Memory B cell (primary cell): Measurements from ENCODE around the gene ALOX12.

Experiments used
- ATAC-seq: fragments of 150-1000 bp; cut with Tn5 transposase; 2 replicates; pipeline ENCODE4 v1.10.0; 2021; ENCODE audit warnings: low read depth, mild to moderate bottlenecking, moderate library complexity
- DNase-seq, 2 donors: peaks; one replicate each; pipeline ENCODE4 v3.0.0; 2022; ENCODE audit warnings: low spot score in 2 of 2
- H3K27ac Mint-ChIP-seq: one replicate; pipeline ENCODE4 v1.8.0; 2022; ENCODE audit warnings: mild to moderate bottlenecking, moderate library complexity, mixed read lengths
- H3K27me3 Mint-ChIP-seq: one replicate; pipeline ENCODE4 v1.8.0; 2022; ENCODE audit warnings: mixed read lengths
- H3K36me3 Mint-ChIP-seq: one replicate; pipeline ENCODE4 v1.8.0; 2022; ENCODE audit warnings: mild to moderate bottlenecking, mixed read lengths
- H3K4me1 Mint-ChIP-seq: one replicate; pipeline ENCODE4 v1.8.0; 2022; ENCODE audit warnings: mixed read lengths
- H3K4me3 Mint-ChIP-seq: one replicate; pipeline ENCODE4 v1.8.0; 2022; ENCODE audit warnings: mild to moderate bottlenecking, moderate library complexity, mixed read lengths
- H3K9me3 Mint-ChIP-seq: one replicate; pipeline ENCODE4 v1.8.0; 2022; ENCODE audit warnings: mixed read lengths

ALOX12 gene

DNA sequence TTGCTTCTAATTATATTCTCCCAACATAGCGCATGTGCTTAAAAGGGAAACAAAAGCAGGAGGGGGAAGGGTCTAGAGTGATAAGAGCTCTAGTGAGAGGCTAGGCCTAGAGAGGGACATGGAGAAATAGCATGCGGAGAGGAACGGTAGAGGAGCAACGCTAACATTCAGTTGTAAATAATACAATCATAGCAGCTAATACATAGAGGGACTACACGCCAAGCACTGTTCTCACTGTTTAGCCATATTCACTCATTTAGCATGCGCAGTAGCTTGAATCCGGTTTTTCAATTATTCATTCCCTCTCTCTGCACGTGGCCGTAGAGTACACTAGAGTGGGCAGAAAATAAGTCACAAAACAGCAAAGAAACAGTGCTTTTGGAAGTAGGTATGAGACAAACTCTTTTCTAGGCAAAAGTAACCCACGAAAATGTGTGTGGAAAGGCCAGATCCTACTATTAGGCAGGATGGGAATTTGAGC is 1.7 kb upstream of the ALOX12 start:
- Mint-ChIP-seq H3K4me3 (no peak overlapping the region), H3K9me3 (no peaks in the 10 kb centered on the region), H3K36me3 (peaks cover 17% of the 10 kb centered on the region), H3K27me3 (no peaks in the 10 kb centered on the region), H3K4me1 (peaks cover 3% of the 10 kb centered on the region), H3K27ac (peak overlapping the region; percentile 14)
- DNase-seq (no peak), ATAC-seq (no peak)

DNA sequence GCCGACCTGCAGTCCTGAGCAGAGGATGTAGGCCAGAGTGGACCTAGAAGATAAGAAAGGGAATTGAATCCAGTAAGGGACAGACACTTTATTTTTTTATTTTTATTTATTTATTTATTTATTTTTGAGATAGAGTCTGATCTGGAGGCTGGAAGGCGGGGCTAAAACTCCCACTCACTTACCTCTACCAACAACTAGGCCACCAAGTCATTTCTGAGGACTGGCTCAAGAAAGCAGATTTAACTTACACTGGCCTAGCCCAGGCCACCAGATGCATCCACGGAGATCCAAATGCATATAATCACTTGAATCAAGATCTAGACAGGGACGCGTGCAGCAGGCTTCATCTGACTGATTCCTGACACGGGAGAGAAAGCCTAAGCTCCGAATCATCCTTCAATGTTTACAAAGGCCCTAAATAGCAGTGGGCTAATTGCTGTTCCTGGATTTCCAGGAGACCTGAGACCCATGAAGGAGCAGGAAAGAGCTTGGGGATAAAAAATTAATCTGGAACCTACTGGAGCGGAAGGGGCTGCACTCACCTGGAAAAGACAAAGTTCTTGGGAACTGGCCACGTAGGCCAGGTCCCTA is 1.1 kb upstream of the ALOX12 start:
- H3K9me3 Mint-ChIP-seq: no peaks in the 10 kb centered on the region
- peaks cover 3% of the 10 kb centered on the region for H3K4me1 Mint-ChIP-seq
- H3K4me3 Mint-ChIP-seq: no peak overlapping the region
- H3K36me3 Mint-ChIP-seq: peaks cover 23% of the 10 kb centered on the region
- no peak overlapping the region for H3K27ac Mint-ChIP-seq
- no peak for ATAC-seq
- no peaks in the 10 kb centered on the region for H3K27me3 Mint-ChIP-seq
- no peak for DNase-seq

DNA sequence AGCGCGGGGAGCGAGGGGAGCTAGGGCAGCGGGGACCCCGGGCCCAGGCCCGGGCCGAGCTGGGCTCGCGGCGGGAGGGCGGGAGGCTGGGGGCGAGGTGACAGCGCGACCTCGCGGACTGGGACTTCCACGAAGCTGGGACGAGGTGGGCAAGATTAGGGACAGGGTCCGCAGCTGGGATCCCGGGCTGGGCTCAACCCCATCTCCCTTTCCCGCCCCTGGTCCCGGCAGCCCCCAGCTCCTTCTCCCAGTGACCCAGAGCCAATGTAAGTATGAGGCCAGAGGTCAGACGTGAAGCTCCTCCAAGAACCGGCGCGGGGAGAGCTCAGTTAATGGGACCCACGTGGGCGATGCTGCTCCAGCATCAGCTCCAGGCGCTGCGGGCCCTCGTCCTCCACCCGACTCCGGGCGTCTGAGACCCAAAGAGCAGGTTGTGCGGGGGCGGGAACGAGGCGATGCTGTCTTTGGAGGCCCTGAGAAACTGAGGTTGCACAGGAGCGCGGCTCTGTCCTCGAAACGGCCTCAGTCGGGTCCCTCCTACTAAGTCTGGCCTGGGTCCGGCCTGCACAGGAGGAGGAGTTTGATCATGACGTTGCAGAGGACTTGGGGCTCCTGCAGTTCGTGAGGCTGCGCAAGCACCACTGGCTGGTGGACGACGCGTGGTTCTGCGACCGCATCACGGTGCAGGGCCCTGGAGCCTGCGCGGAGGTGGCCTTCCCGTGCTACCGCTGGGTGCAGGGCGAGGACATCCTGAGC is 585 bp downstream of the ALOX12 start:
- Mint-ChIP-seq H3K4me3 (no peak overlapping the region), H3K36me3 (peaks cover 32% of the 10 kb centered on the region), H3K27me3 (no peaks in the 10 kb centered on the region), H3K9me3 (no peaks in the 10 kb centered on the region), H3K4me1 (peaks cover 3% of the 10 kb centered on the region), H3K27ac (no peak overlapping the region)
- ATAC-seq (no peak), DNase-seq (no peak)

DNA sequence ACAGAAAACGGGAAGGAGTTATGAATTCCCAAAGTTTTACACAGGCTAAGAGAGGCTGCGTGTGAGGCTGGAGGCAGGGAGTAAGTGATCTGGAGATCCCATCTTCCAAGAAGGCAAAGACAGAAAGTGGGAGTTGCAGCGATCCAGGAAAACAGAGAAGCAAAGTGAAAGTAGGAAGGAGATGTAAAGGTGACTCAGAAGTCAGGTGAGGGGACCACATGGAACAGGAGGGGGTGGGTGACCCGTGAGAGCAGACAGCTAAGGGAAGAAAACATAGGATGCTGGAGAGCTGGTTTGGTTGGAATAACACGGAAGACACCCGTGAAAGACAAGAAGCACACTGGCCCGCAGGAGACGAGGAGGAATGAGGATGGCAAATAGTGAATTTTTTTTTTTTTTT is 1.3 kb downstream of the ALOX12 start:
- ATAC-seq (no peak), DNase-seq (no peak)
- Mint-ChIP-seq H3K4me1 (peaks cover 7% of the 10 kb centered on the region), H3K27me3 (no peaks in the 10 kb centered on the region), H3K36me3 (peaks cover 37% of the 10 kb centered on the region), H3K27ac (no peak overlapping the region), H3K4me3 (no peak overlapping the region), H3K9me3 (no peaks in the 10 kb centered on the region)

DNA sequence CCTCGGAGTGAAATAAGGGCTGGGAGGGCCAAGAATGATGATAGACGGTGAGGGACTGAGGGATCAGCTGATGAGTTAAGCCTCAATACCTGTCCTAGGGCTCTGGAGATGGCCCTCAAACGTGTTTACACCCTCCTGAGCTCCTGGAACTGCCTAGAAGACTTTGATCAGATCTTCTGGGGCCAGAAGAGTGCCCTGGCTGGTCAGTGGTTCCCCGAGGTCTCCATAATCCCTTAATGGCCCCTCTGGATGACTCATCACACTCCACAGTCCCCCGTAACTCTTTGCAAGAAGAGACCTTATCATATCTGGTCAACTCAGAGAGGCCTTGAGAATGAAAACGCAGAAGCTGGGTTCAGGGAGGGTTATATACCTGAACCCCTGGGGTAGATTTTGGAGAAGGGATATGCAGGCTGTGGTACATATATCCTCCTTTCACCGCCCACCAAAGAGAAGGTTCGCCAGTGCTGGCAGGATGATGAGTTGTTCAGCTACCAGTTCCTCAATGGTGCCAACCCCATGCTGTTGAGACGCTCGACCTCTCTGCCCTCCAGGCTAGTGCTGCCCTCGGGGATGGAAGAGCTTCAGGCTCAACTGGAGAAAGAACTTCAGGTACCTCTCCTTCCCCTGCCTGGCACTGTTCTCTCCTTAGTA is 3.1 kb downstream of the ALOX12 start:
- Mint-ChIP-seq H3K36me3 (peaks cover 44% of the 10 kb centered on the region), H3K27ac (no peak overlapping the region), H3K9me3 (no peaks in the 10 kb centered on the region), H3K27me3 (no peaks in the 10 kb centered on the region), H3K4me1 (peaks cover 7% of the 10 kb centered on the region), H3K4me3 (no peak overlapping the region)
- DNase-seq: no peak
- no peak for ATAC-seq

GRCh38 chr17:7001318-7001961 is 5.6 kb downstream of the ALOX12 start:
- Mint-ChIP-seq H3K4me1 (peaks cover 9% of the 10 kb centered on the region), H3K27me3 (no peaks in the 10 kb centered on the region), H3K36me3 (peaks cover 42% of the 10 kb centered on the region), H3K27ac (no peak overlapping the region), H3K9me3 (no peaks in the 10 kb centered on the region), H3K4me3 (no peak overlapping the region)
- DNase-seq (no peak), ATAC-seq (no peak)

DNA sequence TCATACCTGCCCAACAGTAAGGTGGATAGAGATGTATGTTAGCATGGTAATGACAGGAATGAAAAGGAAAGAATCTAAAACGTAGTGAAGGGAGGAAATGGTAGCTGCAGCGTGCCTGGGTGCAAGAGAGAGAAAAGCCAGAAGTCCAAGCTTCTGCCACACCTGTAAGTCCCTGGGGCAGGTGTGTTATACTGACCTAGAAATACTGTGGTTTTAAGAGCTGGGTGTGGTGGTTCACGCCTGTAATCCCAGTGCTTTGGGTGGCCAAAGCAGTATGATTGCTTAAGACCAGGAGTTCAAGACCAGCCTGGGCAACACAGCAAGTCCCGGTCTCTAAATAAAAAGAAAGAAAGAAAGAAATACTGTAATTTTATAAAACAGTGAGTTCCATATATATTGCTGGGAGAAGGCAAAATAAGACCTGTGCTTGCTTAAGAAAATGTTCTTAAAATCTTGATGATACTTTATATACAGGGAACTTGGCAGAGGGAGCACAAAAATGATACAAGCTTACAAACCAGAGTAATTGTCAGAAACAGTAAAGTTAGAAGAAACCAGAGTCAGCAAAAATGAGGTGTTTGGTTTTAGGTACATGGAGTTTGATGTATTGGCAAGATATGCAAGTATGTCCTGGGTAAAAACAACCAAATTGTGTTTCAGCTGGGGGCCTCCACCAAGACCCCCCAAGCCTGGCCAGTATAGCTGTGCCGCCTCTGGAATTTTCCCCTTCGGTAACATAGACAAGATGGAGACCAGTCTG is 6.6 kb downstream of the ALOX12 start:
- Mint-ChIP-seq H3K27me3 (no peaks in the 10 kb centered on the region), H3K9me3 (no peaks in the 10 kb centered on the region), H3K4me1 (peaks cover 16% of the 10 kb centered on the region), H3K4me3 (no peak overlapping the region), H3K36me3 (peaks cover 36% of the 10 kb centered on the region), H3K27ac (no peak overlapping the region)
- no peak for ATAC-seq
- no peak for DNase-seq

GRCh38 chr17:7003745-7004144 is 7.9 kb downstream of the ALOX12 start:
- H3K27ac Mint-ChIP-seq: no peak overlapping the region
- peaks cover 14% of the 10 kb centered on the region for H3K4me1 Mint-ChIP-seq
- no peaks in the 10 kb centered on the region for H3K9me3 Mint-ChIP-seq
- ATAC-seq: no peak
- no peaks in the 10 kb centered on the region for H3K27me3 Mint-ChIP-seq
- H3K36me3 Mint-ChIP-seq: peaks cover 28% of the 10 kb centered on the region
- no peak overlapping the region for H3K4me3 Mint-ChIP-seq
- DNase-seq: no peak

DNA sequence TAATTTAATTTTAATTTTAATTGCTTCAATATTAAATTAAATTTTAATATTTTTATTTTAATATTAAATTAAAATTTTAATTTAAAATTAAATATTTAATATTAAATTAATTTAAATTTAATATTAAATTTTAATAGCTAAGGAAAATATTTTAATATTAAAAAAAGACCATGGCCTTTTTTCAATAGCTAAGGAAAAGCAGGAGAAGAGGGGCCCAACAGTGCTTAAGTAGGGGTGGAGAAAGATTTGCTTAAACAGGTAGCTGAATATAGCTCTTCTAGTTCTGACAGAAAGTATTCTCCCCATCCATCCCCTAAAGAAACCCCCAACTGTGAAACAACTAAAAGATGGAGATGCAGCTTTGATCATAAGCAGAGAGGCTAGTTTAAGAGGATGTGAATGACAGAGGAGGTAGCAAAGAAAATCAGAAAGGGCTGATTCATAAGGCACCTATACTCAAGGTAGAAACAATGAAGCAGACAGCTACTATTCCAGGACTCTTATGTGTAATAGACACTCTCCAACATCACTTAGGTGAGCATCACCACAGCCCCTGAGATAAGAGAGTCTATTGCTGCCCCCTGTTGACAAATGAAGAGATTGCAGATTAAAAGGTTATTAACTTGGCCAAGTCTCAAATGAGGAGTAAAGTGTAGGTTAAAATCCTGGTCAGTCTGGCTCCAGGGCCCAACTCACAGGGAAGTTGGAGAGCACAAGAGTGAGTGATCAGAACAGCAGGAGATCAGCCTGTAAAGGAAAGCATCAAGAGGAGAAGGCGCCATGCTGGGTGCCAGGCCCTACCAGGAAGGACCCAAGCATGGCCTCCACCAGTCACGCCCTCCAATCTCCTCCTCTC is 8.8 kb downstream of the ALOX12 start:
- Mint-ChIP-seq H3K27me3 (no peaks in the 10 kb centered on the region), H3K9me3 (no peaks in the 10 kb centered on the region), H3K36me3 (peaks cover 25% of the 10 kb centered on the region), H3K4me3 (no peak overlapping the region), H3K4me1 (peaks cover 15% of the 10 kb centered on the region), H3K27ac (no peak overlapping the region)
- DNase-seq (peak in 1 of 2 donors; percentile 77), ATAC-seq (peak; percentile 94)

DNA sequence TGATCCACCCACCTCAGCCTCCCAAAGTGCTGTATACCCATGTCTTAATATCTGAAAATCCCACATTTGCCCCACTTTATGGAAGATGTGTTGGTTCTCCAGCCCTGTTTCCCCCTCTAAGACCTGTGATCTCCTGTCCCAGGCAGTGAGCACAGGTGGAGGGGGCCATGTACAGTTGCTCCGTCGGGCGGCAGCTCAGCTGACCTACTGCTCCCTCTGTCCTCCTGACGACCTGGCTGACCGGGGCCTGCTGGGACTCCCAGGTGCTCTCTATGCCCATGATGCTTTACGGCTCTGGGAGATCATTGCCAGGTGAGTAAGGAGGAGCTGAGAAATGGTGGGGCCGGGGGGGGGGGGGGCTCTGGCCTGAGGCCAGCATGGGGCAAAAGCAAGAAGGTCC is 9.9 kb downstream of the ALOX12 start:
- Mint-ChIP-seq H3K4me3 (no peak overlapping the region), H3K4me1 (peaks cover 23% of the 10 kb centered on the region), H3K27me3 (no peaks in the 10 kb centered on the region), H3K9me3 (no peaks in the 10 kb centered on the region), H3K36me3 (peaks cover 22% of the 10 kb centered on the region), H3K27ac (no peak overlapping the region)
- ATAC-seq (no peak), DNase-seq (no peak)

- peaks cover 13% of the 10 kb centered on the region for H3K36me3 Mint-ChIP-seq
- no peak for DNase-seq
These were observed 11.3 kb downstream of the ALOX12 start for GRCh38 chr17:7007143-7007542.

DNA sequence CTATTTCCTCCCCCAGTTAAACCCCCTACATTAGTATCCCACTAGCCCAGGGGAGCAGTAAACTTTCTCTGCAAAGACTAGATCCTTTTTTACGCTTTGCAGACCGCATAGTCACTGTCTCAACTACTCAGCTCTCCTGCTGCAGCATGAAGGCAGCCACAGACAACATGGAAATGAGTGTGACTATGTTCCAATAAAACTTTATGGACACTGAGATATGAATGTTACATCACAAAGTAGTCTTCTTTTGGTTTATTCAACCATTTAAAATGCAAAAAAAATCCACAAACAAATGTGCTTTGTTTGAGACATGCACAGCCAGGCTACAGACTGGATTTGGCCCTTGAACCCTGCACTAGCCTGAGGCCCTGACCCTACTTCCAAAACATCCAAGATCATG is 14.7 kb downstream of the ALOX12 start:
- Mint-ChIP-seq H3K27me3 (no peaks in the 10 kb centered on the region), H3K9me3 (no peaks in the 10 kb centered on the region), H3K27ac (no peak overlapping the region), H3K4me1 (peaks cover 37% of the 10 kb centered on the region), H3K4me3 (peak overlapping the region; percentile 46), H3K36me3 (peaks cover 4% of the 10 kb centered on the region)
- ATAC-seq (no peak), DNase-seq (no peak)

More at GRCh38 chr17:7007143-7007542, 11.3 kb downstream of the ALOX12 start:
- no peaks in the 10 kb centered on the region for H3K27me3 Mint-ChIP-seq
- H3K27ac Mint-ChIP-seq: no peak overlapping the region
- no peak overlapping the region for H3K4me3 Mint-ChIP-seq
- ATAC-seq: no peak
- H3K4me1 Mint-ChIP-seq: peaks cover 23% of the 10 kb centered on the region
- H3K9me3 Mint-ChIP-seq: no peaks in the 10 kb centered on the region

DNA sequence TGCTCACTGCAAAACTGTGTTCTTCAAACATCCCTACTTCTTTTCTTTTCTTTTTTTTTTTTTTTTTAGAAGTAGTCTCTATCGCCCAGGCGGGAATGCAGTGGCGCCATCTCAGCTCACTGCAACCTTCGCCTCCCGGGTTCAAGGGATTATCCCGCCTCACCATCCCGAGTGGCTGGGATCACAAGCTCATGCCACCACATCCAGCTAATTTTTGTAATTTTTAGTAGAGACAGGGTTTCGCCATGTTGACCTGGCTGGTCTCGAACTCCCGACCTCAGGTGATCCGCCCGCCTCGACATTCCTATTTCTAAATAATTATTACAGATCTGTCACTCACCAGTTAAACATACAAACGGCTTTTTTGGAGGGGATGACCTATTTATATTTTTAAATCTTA is 15.6 kb downstream of the ALOX12 start:
- H3K4me1 Mint-ChIP-seq: peaks cover 41% of the 10 kb centered on the region

More for the DNA sequence above, 15.6 kb downstream of the ALOX12 start:
- Mint-ChIP-seq H3K4me3 (peak overlapping the region; percentile 96), H3K36me3 (peaks cover 4% of the 10 kb centered on the region), H3K27ac (peak overlapping the region; percentile 99), H3K27me3 (no peaks in the 10 kb centered on the region), H3K9me3 (no peaks in the 10 kb centered on the region)
- ATAC-seq (no peak), DNase-seq (no peak)
